Stimulated activated CD4-positive, alpha-beta T cell treated with anti-CD3 and anti-CD28 coated beads, Interleukin-2, amount 100 ng/mL, for 24 hours (primary cell): ENCODE data around the gene TLE6.
"Not testable (repeated sequence)": the region's sequence is repeated elsewhere in the genome, so short reads cannot be mapped to it uniquely, and the experiment has no call there.

Experiments
- DNase-seq, 2 donors: peaks; one replicate each; pipeline ENCODE4 v3.0.0-alpha.2; 2020

The TLE6 gene

GRCh38 chr19:3031607-3031867 lies 54.2 kb downstream of the TLE6 start:
- no peak for DNase-seq

GRCh38 chr19:3033595-3034405 lies 56.4 kb downstream of the TLE6 start:
- no peak for DNase-seq

- no peak for DNase-seq
Observed at GRCh38 chr19:3034406-3034655, 57.0 kb downstream of the TLE6 start.

- DNase-seq, result peak; percentile 54 to 63
Observed at GRCh38 chr19:3034656-3035541, 57.5 kb downstream of the TLE6 start.

- peak; percentile 90 to 95 for DNase-seq
Observed at GRCh38 chr19:3035542-3036118, 58.3 kb downstream of the TLE6 start.

- DNase-seq, result peak; percentile 84
Observed at GRCh38 chr19:3036119-3036976, 59.0 kb downstream of the TLE6 start.

- DNase-seq, result not testable (repeated sequence)
Observed at GRCh38 chr19:3036977-3037544, 59.7 kb downstream of the TLE6 start.

- DNase-seq, result no peak
Observed at GRCh38 chr19:3038214-3038613, 60.9 kb downstream of the TLE6 start.

GRCh38 chr19:3039125-3039524 lies 61.8 kb downstream of the TLE6 start:
- no peak for DNase-seq

GRCh38 chr19:3039641-3040077 lies 62.3 kb downstream of the TLE6 start:
- DNase-seq, result no peak

GRCh38 chr19:3041327-3041726 lies 64.0 kb downstream of the TLE6 start:
- DNase-seq, result no peak

- no peak for DNase-seq
Observed at GRCh38 chr19:3041761-3042620, 64.6 kb downstream of the TLE6 start.

- DNase-seq, result no peak
Observed at GRCh38 chr19:3042621-3043267, 65.4 kb downstream of the TLE6 start.
